HG02642 (cell line): ENCODE measurements around the gene A3GALT2.
"Not testable (repeated sequence)": the region's sequence is repeated elsewhere in the genome, so short reads cannot be mapped to it uniquely, and the experiment has no call there.

Experiments
- ATAC-seq: cut with Tn5 transposase; IDR thresholded peaks from one replicate; pipeline ENCODE4 v1.9.1; 2021; ENCODE audit warnings: mild to moderate bottlenecking; ENCODE audit not compliant: unreplicated experiment, poor library complexity

Gene A3GALT2

GRCh38 chr1:33317946-33318345 is 3.0 kb downstream of the A3GALT2 start:
- no peak for ATAC-seq

GRCh38 chr1:33317354-33317753 is 3.5 kb downstream of the A3GALT2 start:
- no peak for ATAC-seq

- ATAC-seq, result no peak
Observed at GRCh38 chr1:33316601-33317000, 4.3 kb downstream of the A3GALT2 start.

- ATAC-seq, result no peak
Observed at GRCh38 chr1:33314416-33314815, 6.5 kb downstream of the A3GALT2 start.

GRCh38 chr1:33312413-33312749 is 8.5 kb downstream of the A3GALT2 start:
- no peak for ATAC-seq

- ATAC-seq, result no peak
Observed at GRCh38 chr1:33311706-33312412, 9.0 kb downstream of the A3GALT2 start.

- ATAC-seq, result no peak
Observed at GRCh38 chr1:33310702-33311101, 10.2 kb downstream of the A3GALT2 start.

GRCh38 chr1:33309351-33309750 is 11.5 kb downstream of the A3GALT2 start:
- not testable (repeated sequence) for ATAC-seq

- ATAC-seq, result no peak
Observed at GRCh38 chr1:33307494-33307864, 13.4 kb downstream of the A3GALT2 start.

GRCh38 chr1:33306653-33307493 is 14.0 kb downstream of the A3GALT2 start:
- no peak for ATAC-seq

GRCh38 chr1:33305816-33306652 is 14.9 kb downstream of the A3GALT2 start:
- no peak for ATAC-seq

- ATAC-seq, result no peak
Observed at GRCh38 chr1:33305016-33305415, 15.9 kb downstream of the A3GALT2 start.

- no peak for ATAC-seq
Observed at GRCh38 chr1:33302325-33302724, 18.6 kb downstream of the A3GALT2 start.

- ATAC-seq, result no peak
Observed at GRCh38 chr1:33301273-33301984, 19.5 kb downstream of the A3GALT2 start.

- ATAC-seq, result no peak
Observed at GRCh38 chr1:33300673-33301072, 20.2 kb downstream of the A3GALT2 start.

GRCh38 chr1:33299461-33300155 is 21.3 kb downstream of the A3GALT2 start:
- ATAC-seq, result no peak

- ATAC-seq, result peak; percentile 49
Observed at GRCh38 chr1:33298623-33299277, 22.1 kb downstream of the A3GALT2 start.

- ATAC-seq, result no peak
Observed at GRCh38 chr1:33297911-33298622, 22.8 kb downstream of the A3GALT2 start.

GRCh38 chr1:33296824-33297223 is 24.1 kb downstream of the A3GALT2 start:
- no peak for ATAC-seq
